Brain microvascular endothelial cell (primary cell): ENCODE results near the gene NAA80.

Source experiments
- DNase-seq: peaks from one replicate; pipeline ENCODE4 v3.0.0-alpha.2; 2020
- H3K27ac ChIP-seq: fragments of 250-450 bp; sonication (Bioruptor Pico); 2 replicates; pipeline ENCODE4 v1.5.1; 2020; ENCODE audit warnings: mild to moderate bottlenecking, moderate library complexity
- H3K27me3 ChIP-seq: fragments of 250-450 bp; sonication (Bioruptor Pico); replicated peaks from 2 replicates; pipeline ENCODE4 v1.5.1; 2020; ENCODE audit warnings: mild to moderate bottlenecking
- H3K36me3 ChIP-seq: fragments of 250-450 bp; sonication (Bioruptor Pico); replicated peaks from 2 replicates; pipeline ENCODE4 v1.5.1; 2020; ENCODE audit warnings: mild to moderate bottlenecking
- H3K4me3 ChIP-seq: 2 replicates; pipeline ENCODE4 v1.5.1; 2011; ENCODE audit warnings: low read depth, mild to moderate bottlenecking, control low read depth, low read length, moderate library complexity
- in situ Hi-C: cut with HindIII; loops from 2 replicates; pipeline ENCODE4 v1.10.0; 2017; ENCODE audit warnings: low sequenced_read_pairs, low pct_ligation_motif_present
- TF ChIP-seq, protein P1 (sequence below): IDR thresholded peaks from 2 replicates; pipeline ENCODE4 v1.5.1; 2011; ENCODE audit warnings: low read depth, mild to moderate bottlenecking, moderate library complexity, low read length, control low read depth, inconsistent platforms; ENCODE audit errors: missing control alignments

NAA80 gene

DNA sequence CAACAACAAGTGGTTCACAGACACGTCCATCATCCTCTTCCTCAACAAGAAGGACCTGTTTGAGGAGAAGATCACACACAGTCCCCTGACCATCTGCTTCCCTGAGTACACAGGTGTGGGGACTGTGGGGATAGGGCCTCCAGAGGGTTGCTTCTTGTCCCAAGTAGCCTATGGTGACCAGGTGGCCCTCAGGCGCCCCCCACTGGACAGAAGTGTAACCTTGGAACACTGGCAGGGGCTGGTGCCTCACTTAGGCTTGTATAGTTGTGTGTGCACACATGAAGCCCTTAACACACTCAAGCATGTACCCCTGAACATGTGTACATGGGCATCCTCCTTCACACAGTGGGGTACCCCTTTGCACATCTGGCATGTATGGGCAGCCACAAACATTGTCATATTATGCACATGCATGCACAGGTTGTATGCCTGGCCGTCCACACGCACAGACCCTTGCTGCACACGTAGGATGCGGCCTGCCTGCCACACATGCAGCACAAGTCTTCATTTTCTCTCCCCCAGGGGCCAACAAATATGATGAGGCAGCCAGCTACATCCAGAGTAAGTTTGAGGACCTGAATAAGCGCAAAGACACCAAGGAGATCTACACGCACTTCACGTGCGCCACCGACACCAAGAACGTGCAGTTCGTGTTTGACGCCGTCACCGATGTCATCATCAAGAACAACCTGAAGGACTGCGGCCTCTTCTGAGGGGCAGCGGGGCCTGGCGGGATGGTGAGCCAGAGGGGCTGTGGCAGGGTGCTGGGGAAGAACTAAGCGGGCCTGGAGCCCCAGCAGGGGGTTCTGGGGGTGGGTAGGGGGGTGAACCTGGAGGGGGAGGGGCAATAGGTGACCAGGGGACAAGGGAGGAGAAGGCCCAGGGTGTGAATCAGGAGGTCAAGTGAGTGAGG is 42.0 kb downstream of the NAA80 start:
- TF ChIP-seq, protein P1, sequence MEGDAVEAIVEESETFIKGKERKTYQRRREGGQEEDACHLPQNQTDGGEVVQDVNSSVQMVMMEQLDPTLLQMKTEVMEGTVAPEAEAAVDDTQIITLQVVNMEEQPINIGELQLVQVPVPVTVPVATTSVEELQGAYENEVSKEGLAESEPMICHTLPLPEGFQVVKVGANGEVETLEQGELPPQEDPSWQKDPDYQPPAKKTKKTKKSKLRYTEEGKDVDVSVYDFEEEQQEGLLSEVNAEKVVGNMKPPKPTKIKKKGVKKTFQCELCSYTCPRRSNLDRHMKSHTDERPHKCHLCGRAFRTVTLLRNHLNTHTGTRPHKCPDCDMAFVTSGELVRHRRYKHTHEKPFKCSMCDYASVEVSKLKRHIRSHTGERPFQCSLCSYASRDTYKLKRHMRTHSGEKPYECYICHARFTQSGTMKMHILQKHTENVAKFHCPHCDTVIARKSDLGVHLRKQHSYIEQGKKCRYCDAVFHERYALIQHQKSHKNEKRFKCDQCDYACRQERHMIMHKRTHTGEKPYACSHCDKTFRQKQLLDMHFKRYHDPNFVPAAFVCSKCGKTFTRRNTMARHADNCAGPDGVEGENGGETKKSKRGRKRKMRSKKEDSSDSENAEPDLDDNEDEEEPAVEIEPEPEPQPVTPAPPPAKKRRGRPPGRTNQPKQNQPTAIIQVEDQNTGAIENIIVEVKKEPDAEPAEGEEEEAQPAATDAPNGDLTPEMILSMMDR, result peak; percentile 79
- in situ Hi-C loops, result no loop called here
- no peak overlapping the region for H3K27ac ChIP-seq
- no peak for DNase-seq
- H3K27me3 ChIP-seq, result no peaks in the 10 kb centered on the region
- H3K4me3 ChIP-seq, result no peak overlapping the region
- H3K36me3 ChIP-seq, result peaks cover 63% of the 10 kb centered on the region

DNA sequence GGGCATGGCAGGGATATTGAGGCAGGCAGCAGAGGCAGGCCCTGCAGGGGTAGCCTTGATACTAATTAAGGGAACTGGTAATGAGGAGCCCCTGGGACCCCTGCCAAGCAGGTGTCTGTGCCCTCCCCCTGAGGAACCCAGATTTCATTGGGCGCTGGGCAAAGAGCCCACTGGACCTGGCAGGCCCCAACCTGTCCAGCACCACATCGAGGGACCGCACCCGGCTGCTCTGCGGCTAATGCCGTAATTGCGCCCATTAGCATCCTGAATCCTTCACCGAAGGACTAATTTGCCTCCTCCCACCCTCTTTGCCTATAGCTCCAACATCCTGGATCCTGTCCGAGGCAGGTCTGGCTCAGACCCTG is 44.0 kb downstream of the NAA80 start:
- Histone ChIP-seq H3K36me3 (peaks cover 74% of the 10 kb centered on the region), H3K4me3 (no peak overlapping the region)

DNA sequence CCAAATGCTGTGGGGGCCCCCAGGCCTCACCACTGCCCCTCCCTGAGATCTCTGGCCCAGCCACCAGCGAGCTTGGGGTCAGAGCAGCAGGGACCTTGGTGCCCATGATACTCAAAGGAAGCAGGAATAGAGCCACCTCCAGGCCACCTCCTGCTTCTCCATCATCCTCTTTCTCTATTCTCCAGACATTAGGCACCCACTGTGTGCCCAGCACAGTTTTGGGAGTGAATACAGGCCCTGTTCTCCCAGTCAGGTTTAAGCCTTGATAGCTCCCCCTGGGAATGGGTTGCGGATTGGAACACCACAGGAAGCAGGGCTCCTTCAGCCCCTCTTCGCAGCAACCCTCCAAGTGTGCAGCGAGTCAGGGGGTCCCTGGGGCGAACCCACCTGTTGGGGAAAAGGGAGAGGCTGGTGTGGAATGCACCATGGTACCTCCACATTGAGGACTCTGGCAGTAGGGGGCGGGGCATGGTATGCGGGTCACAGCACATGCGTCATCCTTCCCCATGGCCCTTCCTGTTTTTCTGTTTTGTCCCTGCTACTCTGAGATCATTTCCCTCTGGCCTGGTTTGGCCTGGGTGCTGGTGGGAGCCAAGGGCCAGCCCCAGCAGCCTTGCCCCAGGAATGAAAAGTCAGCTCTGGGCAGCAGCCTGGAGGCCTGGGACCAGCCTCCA is 44.5 kb downstream of the NAA80 start:
- H3K36me3 ChIP-seq, result peaks cover 74% of the 10 kb centered on the region
- TF ChIP-seq, protein P1, result peak; percentile 6
- peak overlapping the region; percentile 71 for H3K27ac ChIP-seq
- in situ Hi-C loops, result no loop called here
- DNase-seq, result peak; percentile 52
- no peaks in the 10 kb centered on the region for H3K27me3 ChIP-seq
- H3K4me3 ChIP-seq, result no peak overlapping the region

More for the DNA sequence above, 44.0 kb downstream of the NAA80 start:
- Histone ChIP-seq H3K27me3 (no peaks in the 10 kb centered on the region), H3K27ac (peak overlapping the region; percentile 71)
- in situ Hi-C loops, result no loop called here
- DNase-seq, result no peak
- TF ChIP-seq, protein P1, result no peak

DNA sequence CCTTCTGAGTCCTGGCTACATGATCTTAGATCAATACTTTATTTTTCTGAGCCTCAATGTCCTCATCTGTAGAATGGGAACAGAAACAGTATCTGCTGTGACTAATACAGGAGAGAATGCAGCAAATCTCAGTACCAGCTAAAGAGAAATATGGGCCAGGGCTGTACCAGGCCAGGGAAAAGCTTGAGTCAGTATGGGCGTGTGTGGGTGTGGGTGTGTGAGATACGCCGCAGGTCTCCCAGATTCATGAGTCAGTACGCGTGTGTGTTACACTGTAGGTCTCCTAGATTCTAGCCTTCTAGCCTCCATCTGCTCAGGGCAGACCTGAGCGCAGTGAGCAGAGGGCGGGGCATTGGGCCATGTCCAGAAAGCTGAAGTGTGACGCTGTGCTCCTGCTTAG is 48.0 kb downstream of the NAA80 start:
- no peak overlapping the region for H3K4me3 ChIP-seq
- in situ Hi-C loops, result no loop called here
- H3K36me3 ChIP-seq, result peaks cover 55% of the 10 kb centered on the region
- H3K27me3 ChIP-seq, result no peaks in the 10 kb centered on the region
- TF ChIP-seq, protein P1, result no peak
- H3K27ac ChIP-seq, result peak overlapping the region; percentile 55
- DNase-seq, result peak; percentile 93

DNA sequence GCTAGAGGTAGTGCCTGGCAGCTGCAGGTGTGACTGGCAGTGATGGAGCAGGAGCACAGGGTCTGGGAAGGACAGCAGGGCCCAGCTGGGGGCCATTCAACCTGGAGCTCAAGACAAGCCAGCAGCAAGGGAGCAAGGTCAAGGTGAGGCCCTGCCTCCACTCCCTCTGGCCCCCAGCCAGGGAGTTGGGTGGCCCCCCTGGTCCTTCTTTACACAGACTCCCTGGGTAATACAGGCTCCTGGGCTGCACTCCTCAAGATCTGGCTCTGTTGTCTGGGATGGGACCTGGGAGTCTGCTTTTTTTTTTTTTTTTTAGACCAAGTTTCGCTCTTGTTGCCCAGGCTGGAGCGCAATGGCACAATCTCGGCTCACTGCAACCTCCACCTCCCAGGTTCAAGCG is 48.7 kb downstream of the NAA80 start:
- H3K27me3 ChIP-seq, result no peaks in the 10 kb centered on the region
- no peak overlapping the region for H3K4me3 ChIP-seq
- DNase-seq, result no peak
- peaks cover 51% of the 10 kb centered on the region for H3K36me3 ChIP-seq
- TF ChIP-seq, protein P1, result no peak
- in situ Hi-C loops, result no loop called here
- no peak overlapping the region for H3K27ac ChIP-seq
